IPS-20b (cell line): Measurements from ENCODE around the gene DISC1.
"Not testable (repeated sequence)": the region's sequence is repeated elsewhere in the genome, so short reads cannot be mapped to it uniquely, and the experiment has no call there.

Source experiments
- H3K27ac ChIP-seq: one replicate; pipeline ENCODE4 v1.5.1; 2013; ENCODE audit warnings: low read length
- H3K27me3 ChIP-seq: 2 replicates; pipeline ENCODE4 v1.6.1; 2013; ENCODE audit warnings: mild to moderate bottlenecking, low read length, inconsistent platforms; ENCODE audit not compliant: insufficient read depth
- H3K36me3 ChIP-seq: 2 replicates; pipeline ENCODE4 v1.6.1; 2013; ENCODE audit warnings: low read depth, mild to moderate bottlenecking, inconsistent platforms, low read length, moderate library complexity; ENCODE audit not compliant: insufficient read depth
- H3K4me1 ChIP-seq: 2 replicates; pipeline ENCODE4 v1.6.1; 2013; ENCODE audit warnings: mild to moderate bottlenecking, control low read depth, inconsistent platforms, low read length, moderate library complexity; ENCODE audit not compliant: insufficient read depth
- H3K4me3 ChIP-seq: 2 replicates; pipeline ENCODE4 v1.5.1; 2013; ENCODE audit warnings: mild to moderate bottlenecking, low read length, inconsistent platforms
- H3K9ac ChIP-seq: 2 replicates; pipeline ENCODE4 v1.6.1; 2013; ENCODE audit warnings: low read depth, mild to moderate bottlenecking, inconsistent platforms, low read length, moderate library complexity
- H3K9me3 ChIP-seq: 2 replicates; pipeline ENCODE4 v1.6.1; 2013; ENCODE audit warnings: mild to moderate bottlenecking, low read depth, low read length, inconsistent platforms; ENCODE audit not compliant: insufficient read depth

DISC1 gene

GRCh38 chr1:231899713-231900435 is 273.3 kb downstream of the DISC1 start:
- Histone ChIP-seq H3K9me3 (no peaks in the 10 kb centered on the region), H3K27ac (no peak overlapping the region), H3K4me3 (peak overlapping the region; percentile 26; the same call in 1 of the 2 replicates), H3K9ac (no peak overlapping the region; the same call in 1 of the 2 replicates), H3K27me3 (no peaks in the 10 kb centered on the region), H3K36me3 (no peaks in the 10 kb centered on the region), H3K4me1 (peaks cover 17% of the 10 kb centered on the region; the same call in 1 of the 2 replicates)

- H3K36me3 ChIP-seq = no peaks in the 10 kb centered on the region
- no peak overlapping the region for H3K4me3 ChIP-seq
- no peaks in the 10 kb centered on the region for H3K27me3 ChIP-seq
- peaks cover 17% of the 10 kb centered on the region; the same call in 1 of the 2 replicates for H3K4me1 ChIP-seq
- H3K9ac ChIP-seq = no peak overlapping the region
- no peak overlapping the region for H3K27ac ChIP-seq
- H3K9me3 ChIP-seq = no peaks in the 10 kb centered on the region
These were observed 277.0 kb downstream of the DISC1 start for GRCh38 chr1:231903586-231904081.

GRCh38 chr1:231907310-231907709 is 280.7 kb downstream of the DISC1 start:
- not testable (repeated sequence) for H3K27me3 ChIP-seq, H3K27ac ChIP-seq

GRCh38 chr1:231913493-231913892 is 286.9 kb downstream of the DISC1 start:
- Histone ChIP-seq H3K9me3 (no peaks in the 10 kb centered on the region), H3K36me3 (no peaks in the 10 kb centered on the region), H3K4me3 (no peak overlapping the region), H3K27me3 (no peaks in the 10 kb centered on the region), H3K27ac (no peak overlapping the region), H3K9ac (no peak overlapping the region), H3K4me1 (peaks cover 3% of the 10 kb centered on the region; the same call in 1 of the 2 replicates)

More at GRCh38 chr1:231907310-231907709, 280.7 kb downstream of the DISC1 start:
- not testable (repeated sequence) for H3K4me3 ChIP-seq, H3K9me3 ChIP-seq, H3K4me1 ChIP-seq, H3K36me3 ChIP-seq, H3K9ac ChIP-seq

GRCh38 chr1:231918239-231919015 is 291.8 kb downstream of the DISC1 start:
- H3K27me3 ChIP-seq = no peaks in the 10 kb centered on the region
- no peaks in the 10 kb centered on the region for H3K9me3 ChIP-seq
- H3K36me3 ChIP-seq = no peaks in the 10 kb centered on the region
- no peak overlapping the region for H3K4me3 ChIP-seq
- H3K27ac ChIP-seq = no peak overlapping the region
- H3K9ac ChIP-seq = no peak overlapping the region
- peaks cover 3% of the 10 kb centered on the region for H3K4me1 ChIP-seq

GRCh38 chr1:231919239-231919885 is 292.8 kb downstream of the DISC1 start:
- peaks cover 3% of the 10 kb centered on the region for H3K4me1 ChIP-seq

GRCh38 chr1:231919886-231920285 is 293.3 kb downstream of the DISC1 start:
- Histone ChIP-seq H3K4me1 (peaks cover 3% of the 10 kb centered on the region), H3K27ac (no peak overlapping the region), H3K27me3 (no peaks in the 10 kb centered on the region), H3K4me3 (no peak overlapping the region), H3K9ac (no peak overlapping the region), H3K9me3 (no peaks in the 10 kb centered on the region), H3K36me3 (no peaks in the 10 kb centered on the region)

More at GRCh38 chr1:231919239-231919885, 292.8 kb downstream of the DISC1 start:
- Histone ChIP-seq H3K27me3 (no peaks in the 10 kb centered on the region), H3K4me3 (no peak overlapping the region), H3K9me3 (no peaks in the 10 kb centered on the region), H3K36me3 (no peaks in the 10 kb centered on the region), H3K27ac (no peak overlapping the region), H3K9ac (no peak overlapping the region)

GRCh38 chr1:231921646-231922345 is 295.2 kb downstream of the DISC1 start:
- Histone ChIP-seq H3K4me1 (peaks cover 3% of the 10 kb centered on the region), H3K27me3 (no peaks in the 10 kb centered on the region), H3K9ac (no peak overlapping the region), H3K36me3 (no peaks in the 10 kb centered on the region), H3K4me3 (no peak overlapping the region), H3K27ac (no peak overlapping the region), H3K9me3 (no peaks in the 10 kb centered on the region)

- no peaks in the 10 kb centered on the region for H3K27me3 ChIP-seq
- no peak overlapping the region for H3K4me3 ChIP-seq
- H3K9me3 ChIP-seq = no peaks in the 10 kb centered on the region
- H3K36me3 ChIP-seq = no peaks in the 10 kb centered on the region
- no peak overlapping the region for H3K27ac ChIP-seq
- no peaks in the 10 kb centered on the region; the same call in 1 of the 2 replicates for H3K4me1 ChIP-seq
- no peak overlapping the region for H3K9ac ChIP-seq
These were observed 297.0 kb downstream of the DISC1 start for GRCh38 chr1:231923491-231924041.

GRCh38 chr1:231924180-231924579 is 297.6 kb downstream of the DISC1 start:
- Histone ChIP-seq H3K9me3 (no peaks in the 10 kb centered on the region), H3K27ac (no peak overlapping the region), H3K27me3 (no peaks in the 10 kb centered on the region), H3K4me1 (no peaks in the 10 kb centered on the region; the same call in 1 of the 2 replicates), H3K36me3 (no peaks in the 10 kb centered on the region), H3K4me3 (no peak overlapping the region), H3K9ac (no peak overlapping the region)

GRCh38 chr1:231925864-231926263 is 299.3 kb downstream of the DISC1 start:
- Histone ChIP-seq H3K27me3 (0 out of 2 replicates have a peak, but pooled peaks cover 6% of the 10 kb centered on the region), H3K27ac (no peak overlapping the region), H3K4me1 (peaks cover 11% of the 10 kb centered on the region), H3K9ac (no peak overlapping the region), H3K36me3 (no peaks in the 10 kb centered on the region), H3K4me3 (no peak overlapping the region), H3K9me3 (no peaks in the 10 kb centered on the region)
